Tibial nerve (tissue), 4 donors: ENCODE results near the gene ATP6V0B.
A peak's percentile ranks its signal among the peaks of the same experiment; 100 is the strongest.

ENCODE experiments used
- CTCF ChIP-seq, 5 experiments: fragments of 200-600 bp in 3 of 5; fragments of 450-650 bp in 2 of 5; sonication (generic) in 3 of 5; IDR thresholded peaks; one replicate each; pipeline ENCODE4 v1.5.1; 2016 to 2019; ENCODE audit warnings: antibody characterized with exemption in 5 of 5, mild to moderate bottlenecking in 3 of 5, moderate library complexity in 2 of 5
- EP300 ChIP-seq, 2 donors: sonication (generic); formaldehyde crosslinking; IDR thresholded peaks; one replicate each; pipeline ENCODE4 v1.6.1; 2017; ENCODE audit warnings: antibody characterized with exemption in 2 of 2, mild to moderate bottlenecking in 1 of 2
- POLR2A ChIP-seq, 2 donors: fragments of 450-650 bp; IDR thresholded peaks; one replicate each; pipeline ENCODE4 v1.6.1; 2017; ENCODE audit warnings: antibody characterized with exemption in 2 of 2, mild to moderate bottlenecking in 2 of 2, moderate library complexity in 2 of 2

- TF ChIP-seq CTCF (IDR thresholded peaks at IDR 0.05) (no peak), POLR2A (IDR thresholded peaks at IDR 0.05) (peak in 1 of 2 donors; percentile 4), EP300 (IDR thresholded peaks at IDR 0.05) (peak; percentile 22 to 69)
Measured at GRCh38 chr1:43991476-43992231, 16.9 kb downstream of the ATP6V0B start, which contains the start of gene CCDC24.
